A549 (cell line): ENCODE measurements around the gene EPOP. TPM values are rescaled to one million over a fixed set of nuclear protein-coding genes. Genes with fewer than 3 reads are reported as not detected.

Experiments
- ATAC-seq, 2 experiments: fragments of 200-7000 bp in 1 of 2; fragments of >200 bp in 1 of 2; cut with Nextera tagmentation in 1 of 2; cut with Tn5 transposase in 1 of 2; 3 replicates each; pipeline versions ENCODE4 v1.8.0 to v1.9.1; 2018 to 2020; ENCODE audit warnings: mild to moderate bottlenecking in 1 of 2, moderate library complexity in 1 of 2
- CTCF ChIA-PET: fragments of 300-600 bp; sonication (Branson Sonifier 250); formaldehyde crosslinking; extraction: SDS; loops from one replicate; lab custom pipeline; 2021; ENCODE audit warnings: antibody characterized with exemption, inconsistent platforms; lab: Yijun Ruan, JAX
- POLR2A ChIA-PET: fragments of 350-600 bp; formaldehyde crosslinking; extraction: SDS; loops from one replicate; lab custom pipeline; 2021; ENCODE audit warnings: antibody characterized with exemption, inconsistent platforms; lab: Yijun Ruan, JAX
- DNase-seq, 2 experiments: peaks; one replicate each; pipeline versions ENCODE4 v3.0.0 to v3.0.0-alpha.2; 2011 to 2016; ENCODE audit warnings: low read depth in 1 of 2, low spot score in 1 of 2
- FAIRE-seq: peaks from 2 replicates; lab custom pipeline; 2011; peaks lifted over from hg19 to GRCh38; lab: Jason Lieb, UNC
- H3K27ac ChIP-seq, 2 experiments: fragments of >200 bp; sonication (Bioruptor Twin); formaldehyde crosslinking; 3 replicates each; pipeline ENCODE4 v1.5.1; 2016 to 2017
- H3K4me1 ChIP-seq: fragments of >200 bp; sonication (Bioruptor Twin); formaldehyde crosslinking; 3 replicates; pipeline ENCODE4 v1.6.1; 2016
- H3K4me2 ChIP-seq: fragments of >200 bp; sonication (Bioruptor Twin); formaldehyde crosslinking; 3 replicates; pipeline ENCODE4 v1.6.1; 2016
- H3K4me3 ChIP-seq: fragments of >200 bp; sonication (Bioruptor Twin); formaldehyde crosslinking; 3 replicates; pipeline ENCODE4 v1.5.1; 2016
- H3K9me3 ChIP-seq: fragments of >200 bp; sonication (Bioruptor Twin); formaldehyde crosslinking; 3 replicates; pipeline ENCODE4 v1.6.1; 2016
- BHLHE40 ChIP-seq: IDR thresholded peaks from 2 replicates; pipeline ENCODE4 v1.6.1; 2012; ENCODE audit warnings: low read depth, low read length, inconsistent platforms
- CBX2 ChIP-seq: fragments of 200-600 bp; sonication (generic); IDR thresholded peaks from 2 replicates; pipeline ENCODE4 v1.6.1; 2016; ENCODE audit warnings: low read depth, mild to moderate bottlenecking, borderline replicate concordance
- CBX8 ChIP-seq: fragments of 200-600 bp; sonication (generic); IDR thresholded peaks from 2 replicates; pipeline ENCODE4 v1.6.1; 2016
- CEBPB ChIP-seq, 2 experiments: fragments of >200 bp in 1 of 2; sonication (Bioruptor Twin) in 1 of 2; formaldehyde crosslinking in 1 of 2; IDR thresholded peaks; 2 replicates each; pipeline ENCODE4 v1.6.1; 2012 to 2016
- CHD2 ChIP-seq: fragments of 150-350 bp; IDR thresholded peaks from 2 replicates; pipeline ENCODE4 v1.6.1; 2014; ENCODE audit warnings: low read length; ENCODE audit not compliant: partially characterized antibody
- CTCF ChIP-seq: fragments of >200 bp; sonication (Bioruptor Twin); formaldehyde crosslinking; IDR thresholded peaks from 3 replicates; pipeline ENCODE4 v1.5.1; 2016
- E2F6 ChIP-seq: IDR thresholded peaks from 2 replicates; pipeline ENCODE4 v1.6.1; 2012; ENCODE audit warnings: low read depth, borderline replicate concordance
- EHF ChIP-seq: fragments of 250-450 bp; sonication (Bioruptor Pico); IDR thresholded peaks from 2 replicates; pipeline ENCODE4 v1.5.0; 2020; ENCODE audit warnings: mild to moderate bottlenecking
- EHMT2 ChIP-seq: fragments of 200-600 bp; sonication (generic); IDR thresholded peaks from 2 replicates; pipeline ENCODE4 v1.6.1; 2016; ENCODE audit warnings: antibody characterized with exemption, low read depth, mild to moderate bottlenecking, moderate library complexity
- FOSL2 ChIP-seq, 2 experiments: fragments of 450-650 bp in 1 of 2; fragments of >200 bp in 1 of 2; sonication (Bioruptor Twin) in 1 of 2; formaldehyde crosslinking; IDR thresholded peaks; 2 replicates each; pipeline versions ENCODE4 v1.5.0 to v1.6.1; 2016 to 2020; ENCODE audit warnings: mild to moderate bottlenecking in 1 of 2, moderate library complexity in 1 of 2
- GATA3 ChIP-seq: IDR thresholded peaks from 2 replicates; pipeline ENCODE4 v1.6.1; 2012; ENCODE audit warnings: borderline replicate concordance
- HEYL ChIP-seq: fragments of 250-450 bp; sonication (Bioruptor Pico); IDR thresholded peaks from 2 replicates; pipeline ENCODE4 v1.8.0; 2021; ENCODE audit warnings: mild to moderate bottlenecking, moderate library complexity
- HMGXB4 ChIP-seq: fragments of 250-450 bp; sonication (Bioruptor Pico); IDR thresholded peaks from 2 replicates; pipeline ENCODE4 v1.5.0; 2021; ENCODE audit warnings: mild to moderate bottlenecking, moderate library complexity, borderline replicate concordance
- HOXB5 ChIP-seq: fragments of 250-450 bp; sonication (Bioruptor Pico); IDR thresholded peaks from 2 replicates; pipeline ENCODE4 v1.5.0; 2020; ENCODE audit warnings: mild to moderate bottlenecking, moderate library complexity
- JUN ChIP-seq, 2 experiments: fragments of >200 bp; sonication (Bioruptor Twin); formaldehyde crosslinking; IDR thresholded peaks; 2 replicates in 1 of 2; 3 replicates in 1 of 2; pipeline ENCODE4 v1.6.1; 2016 to 2017
- JUNB ChIP-seq: fragments of >200 bp; sonication (Bioruptor Twin); formaldehyde crosslinking; IDR thresholded peaks from 2 replicates; pipeline ENCODE4 v1.6.1; 2016
- KDM5A ChIP-seq: fragments of 200-600 bp; sonication (generic); IDR thresholded peaks from 2 replicates; pipeline ENCODE4 v1.6.1; 2016; ENCODE audit warnings: antibody characterized with exemption, mild to moderate bottlenecking
- MAZ ChIP-seq: fragments of 150-350 bp; IDR thresholded peaks from 2 replicates; pipeline ENCODE4 v1.6.1; 2014; ENCODE audit warnings: antibody characterized with exemption, low read depth, low read length, borderline replicate concordance
- MYC ChIP-seq: IDR thresholded peaks from 2 replicates; pipeline ENCODE4 v1.6.1; 2012; ENCODE audit warnings: mild to moderate bottlenecking, inconsistent platforms, low read length, improper control_type of control experiment, borderline replicate concordance
- NFE2L2 ChIP-seq: fragments of 150-350 bp; conservative IDR thresholded peaks from 2 replicates; pipeline ENCODE4 v1.6.1; 2014; ENCODE audit warnings: low read length
- RARB ChIP-seq: fragments of 250-450 bp; sonication (Bioruptor Pico); IDR thresholded peaks from 2 replicates; pipeline ENCODE4 v1.8.0; 2021; ENCODE audit warnings: mild to moderate bottlenecking, moderate library complexity
- RFX5 ChIP-seq: fragments of 450-650 bp; IDR thresholded peaks from 2 replicates; pipeline ENCODE4 v1.7.1; 2014; ENCODE audit warnings: antibody characterized with exemption, mild to moderate bottlenecking, moderate library complexity
- RNF2 ChIP-seq: fragments of 200-600 bp; sonication (generic); IDR thresholded peaks from 2 replicates; pipeline ENCODE4 v1.6.1; 2016; ENCODE audit warnings: low read depth, mild to moderate bottlenecking, antibody characterized with exemption, moderate library complexity, borderline replicate concordance
- TFCP2L1 ChIP-seq: fragments of 250-450 bp; sonication (Bioruptor Pico); IDR thresholded peaks from 2 replicates; pipeline ENCODE4 v1.5.0; 2021; ENCODE audit warnings: mild to moderate bottlenecking
- USF2 ChIP-seq: fragments of 450-650 bp; IDR thresholded peaks from 2 replicates; pipeline ENCODE4 v1.6.1; 2014; ENCODE audit warnings: antibody characterized with exemption
- ZFP36 ChIP-seq: fragments of 450-650 bp; IDR thresholded peaks from 2 replicates; pipeline ENCODE4 v1.6.1; 2014; ENCODE audit warnings: borderline replicate concordance; ENCODE audit not compliant: partially characterized antibody
- ZSCAN20 ChIP-seq: fragments of 250-450 bp; sonication (Bioruptor Pico); IDR thresholded peaks from 2 replicates; pipeline ENCODE4 v1.8.0; 2022; ENCODE audit warnings: mild to moderate bottlenecking, moderate library complexity
- WGBS: methylation state at CpG from one replicate; pipeline ENCODE4 v1.1.6; 2017; ENCODE audit errors: missing lambda C conversion rate; 5-methylcytosine and 5-hydroxymethylcytosine counted together
- polyA plus RNA-seq, 4 experiments: library from polyadenylated mRNA; depleted of rRNA in 3 of 4; stranded (reverse); fragments of >200 nt; fragmentation: RNase III in 1 of 4; extraction: RNeasy Plus Mini Kit Qiagen cat#74134 plus additional on column Dnase treatment in 1 of 4; gene quantifications; 2 replicates in 3 of 4; 3 replicates in 1 of 4; pipeline ENCODE4 v1.2.3, GENCODE V29; 2011 to 2017
- TF ChIP-seq, protein P1 (sequence below): fragments of 200-600 bp; sonication (generic); IDR thresholded peaks from 2 replicates; pipeline ENCODE4 v1.6.1; 2016; ENCODE audit warnings: antibody characterized with exemption, mild to moderate bottlenecking, moderate library complexity
- TF ChIP-seq, protein P2 (sequence below): IDR thresholded peaks from 2 replicates; pipeline ENCODE4 v1.6.1; 2012

EPOP gene
- polyA plus RNA-seq, 2 of the 4 experiments (the other 2 are of a cell fraction) = 5.1 to 12.1 TPM

- TF ChIP-seq NFE2L2 (no peak), HEYL (CRISPR knock-in tag) (no peak), CBX2 (no peak), BHLHE40 (no peak), ZSCAN20 (CRISPR knock-in tag) (no peak), MYC (0 out of 2 replicates have a peak, but pooled peaks have one; percentile 21), FOSL2 (IDR thresholded peaks at IDR 0.05) (no peak), FOSL2 (CRISPR knock-in tag; IDR thresholded peaks at IDR 0.05) (no peak), MAZ (no peak), CBX8 (no peak), RFX5 (no peak), RARB (no peak), GATA3 (no peak), USF2 (peak; percentile 66), CHD2 (no peak), JUN (IDR thresholded peaks at IDR 0.05) (no peak), EHF (CRISPR knock-in tag) (no peak), KDM5A (no peak)
- TF ChIP-seq, protein P1, sequence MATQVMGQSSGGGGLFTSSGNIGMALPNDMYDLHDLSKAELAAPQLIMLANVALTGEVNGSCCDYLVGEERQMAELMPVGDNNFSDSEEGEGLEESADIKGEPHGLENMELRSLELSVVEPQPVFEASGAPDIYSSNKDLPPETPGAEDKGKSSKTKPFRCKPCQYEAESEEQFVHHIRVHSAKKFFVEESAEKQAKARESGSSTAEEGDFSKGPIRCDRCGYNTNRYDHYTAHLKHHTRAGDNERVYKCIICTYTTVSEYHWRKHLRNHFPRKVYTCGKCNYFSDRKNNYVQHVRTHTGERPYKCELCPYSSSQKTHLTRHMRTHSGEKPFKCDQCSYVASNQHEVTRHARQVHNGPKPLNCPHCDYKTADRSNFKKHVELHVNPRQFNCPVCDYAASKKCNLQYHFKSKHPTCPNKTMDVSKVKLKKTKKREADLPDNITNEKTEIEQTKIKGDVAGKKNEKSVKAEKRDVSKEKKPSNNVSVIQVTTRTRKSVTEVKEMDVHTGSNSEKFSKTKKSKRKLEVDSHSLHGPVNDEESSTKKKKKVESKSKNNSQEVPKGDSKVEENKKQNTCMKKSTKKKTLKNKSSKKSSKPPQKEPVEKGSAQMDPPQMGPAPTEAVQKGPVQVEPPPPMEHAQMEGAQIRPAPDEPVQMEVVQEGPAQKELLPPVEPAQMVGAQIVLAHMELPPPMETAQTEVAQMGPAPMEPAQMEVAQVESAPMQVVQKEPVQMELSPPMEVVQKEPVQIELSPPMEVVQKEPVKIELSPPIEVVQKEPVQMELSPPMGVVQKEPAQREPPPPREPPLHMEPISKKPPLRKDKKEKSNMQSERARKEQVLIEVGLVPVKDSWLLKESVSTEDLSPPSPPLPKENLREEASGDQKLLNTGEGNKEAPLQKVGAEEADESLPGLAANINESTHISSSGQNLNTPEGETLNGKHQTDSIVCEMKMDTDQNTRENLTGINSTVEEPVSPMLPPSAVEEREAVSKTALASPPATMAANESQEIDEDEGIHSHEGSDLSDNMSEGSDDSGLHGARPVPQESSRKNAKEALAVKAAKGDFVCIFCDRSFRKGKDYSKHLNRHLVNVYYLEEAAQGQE = no peak
Observed at GRCh38 chr17:38676706-38677504, 2.1 kb upstream of the EPOP start (continued).

DNA sequence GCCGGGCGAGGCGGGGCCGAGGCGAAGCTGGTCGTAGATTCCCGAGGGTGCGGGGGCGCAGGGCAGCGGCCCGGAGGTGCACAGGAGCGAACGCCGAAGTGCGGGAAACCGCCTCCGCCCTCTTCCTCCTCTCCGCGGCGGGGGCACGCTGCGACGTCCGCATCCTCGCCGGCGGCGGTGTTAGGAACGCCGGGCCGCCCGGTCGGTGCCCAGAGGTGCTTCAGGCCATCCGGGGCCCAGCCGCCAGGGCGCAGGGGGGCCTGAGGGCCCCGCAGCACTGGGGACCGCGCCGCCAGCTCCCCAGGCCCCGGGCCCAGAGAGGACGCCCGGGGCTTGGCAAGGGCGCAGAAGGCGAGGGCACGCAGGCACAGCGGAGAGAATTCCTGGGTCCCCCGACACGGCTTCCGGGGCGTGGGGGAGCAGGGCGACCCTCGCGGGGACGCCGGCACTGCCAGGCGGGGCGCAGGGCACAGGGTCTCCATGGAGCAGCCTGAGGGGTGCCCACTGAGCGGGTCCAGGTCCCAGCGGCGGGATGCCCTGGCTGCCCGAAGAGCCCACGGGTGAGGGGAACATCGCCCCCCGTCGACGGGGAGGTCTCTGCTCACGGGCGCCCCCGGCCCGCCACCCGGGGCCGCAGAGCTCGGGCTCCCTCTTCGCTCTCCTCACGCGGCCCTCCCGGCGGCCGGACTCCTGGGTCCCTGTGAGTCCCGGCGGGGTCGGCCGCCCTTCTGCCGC, 576 bp downstream of the EPOP start:
- Histone ChIP-seq H3K9me3 (no peaks in the 10 kb centered on the region), H3K4me3 (peak overlapping the region; percentile 75), H3K4me2 (peak overlapping the region; percentile 88), H3K27ac (peak overlapping the region; percentile 80 to 92), H3K4me1 (peaks cover 41% of the 10 kb centered on the region)
- 2% methylated on average over 52 of the region's 85 CpGs for WGBS
- peak; percentile 35 to 51 for DNase-seq
- peak; percentile 40 to 54 for ATAC-seq
- ChIA-PET CTCF (interaction anchor here (0.7 to 12.7 kb wide), 8 partner anchors 9 to 166 kb away, joined by 3 to 207 read pairs (median 46); partner anchors contain the start of genes CISD3 and SRCIN1), POLR2A (interaction anchor here (0.5 to 1.3 kb wide), 2 partner anchors 61 to 195 kb away, joined by 3 to 4 read pairs; no protein-coding TSS in a partner anchor)
- no peak for FAIRE-seq
- TF ChIP-seq E2F6 (peak; percentile 64), CEBPB (IDR thresholded peaks at IDR 0.05) (no peak), RNF2 (peak; percentile 76; the same call in 1 of the 2 replicates), HOXB5 (CRISPR knock-in tag) (no peak), ZSCAN20 (CRISPR knock-in tag) (no peak), ZFP36 (no peak), CTCF (peak; percentile 56), HMGXB4 (CRISPR knock-in tag) (peak; percentile 76; the same call in 1 of the 2 replicates), JUNB (no peak), TFCP2L1 (0 out of 2 replicates have a peak, but pooled peaks have one; percentile 76), EHMT2 (no peak)
- TF ChIP-seq, protein P2, sequence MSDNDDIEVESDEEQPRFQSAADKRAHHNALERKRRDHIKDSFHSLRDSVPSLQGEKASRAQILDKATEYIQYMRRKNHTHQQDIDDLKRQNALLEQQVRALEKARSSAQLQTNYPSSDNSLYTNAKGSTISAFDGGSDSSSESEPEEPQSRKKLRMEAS = peak; percentile 65
